Placental epithelial cell (primary cell): ENCODE results near the gene ELOVL1. TPM values are rescaled to one million over a fixed set of nuclear protein-coding genes. Genes with fewer than 3 reads are reported as not detected.

ENCODE experiments used
- total RNA-seq: library from RNA; depleted of rRNA; stranded (reverse); fragments of >200 nt; gene quantifications from 2 replicates; pipeline ENCODE4 v1.2.3, GENCODE V29; 2012

Gene ELOVL1
- 45.5 and 99.6 TPM in 2 replicates for total RNA-seq

GRCh38 chr1:43367904-43368645 is at the start of gene ELOVL1:
Gene ELOVL1, minus strand, starts transcription at chr1:43368011. Its CDS starts 2,402 bp downstream, at chr1:43365609.

GRCh38 chr1:43389326-43390313 is 21.8 kb upstream of the ELOVL1 start, which contains the start of the genes MED8 and SZT2:
Gene MED8, minus strand, starts transcription at chr1:43389800. Its CDS starts 36 bp downstream, at chr1:43389764.
Gene SZT2, plus strand, starts transcription at chr1:43389899. Its CDS starts 70 bp downstream, at chr1:43389969.

GRCh38 chr1:43358746-43359693 is 8.8 kb downstream of the ELOVL1 start, which contains the start of gene CDC20:
Gene CDC20, plus strand, starts transcription at chr1:43358981. Its CDS starts 235 bp downstream, at chr1:43359216.

GRCh38 chr1:43337588-43337987 is 30.2 kb downstream of the ELOVL1 start, which contains the start of gene MPL:
Gene MPL, plus strand, starts transcription at chr1:43337818. Its CDS starts 31 bp downstream, at chr1:43337849.

Other genes starting within 250 kb of the ELOVL1 start
- gene EBNA1BP2, start 195.7 kb downstream of the ELOVL1 start, total RNA-seq, result 52.2 and 84.0 TPM in 2 replicates
- 0.22 and 0.39 TPM in 2 replicates for gene CFAP57, start 195.7 kb downstream of the ELOVL1 start, total RNA-seq
- not detected in 2 replicates for gene TMEM125, start 98.0 kb downstream of the ELOVL1 start, total RNA-seq
- gene C1orf210, start 82.4 kb downstream of the ELOVL1 start, total RNA-seq, result 0.39 and 1.4 TPM in 2 replicates
- gene TIE1, start 67.0 kb downstream of the ELOVL1 start, total RNA-seq, result not detected in 2 replicates
- gene MPL, start 30.2 kb downstream of the ELOVL1 start, total RNA-seq, result 0.11 TPM in 1 of 2 replicates, not detected in the other
- gene CDC20, start 9.0 kb downstream of the ELOVL1 start, total RNA-seq, result 6.7 and 33.5 TPM in 2 replicates
- gene MED8, start 21.8 kb upstream of the ELOVL1 start, total RNA-seq, result 42.4 and 58.9 TPM in 2 replicates
- 38.4 and 45.5 TPM in 2 replicates for gene SZT2, start 21.9 kb upstream of the ELOVL1 start, total RNA-seq
- gene HYI, start 85.9 kb upstream of the ELOVL1 start, total RNA-seq, result 31.8 and 54.6 TPM in 2 replicates
- gene PTPRF, start 162.9 kb upstream of the ELOVL1 start, total RNA-seq, result 145 and 161 TPM in 2 replicates